ENCODE data around the gene DDRGK1.

DDRGK1 gene

DNA sequence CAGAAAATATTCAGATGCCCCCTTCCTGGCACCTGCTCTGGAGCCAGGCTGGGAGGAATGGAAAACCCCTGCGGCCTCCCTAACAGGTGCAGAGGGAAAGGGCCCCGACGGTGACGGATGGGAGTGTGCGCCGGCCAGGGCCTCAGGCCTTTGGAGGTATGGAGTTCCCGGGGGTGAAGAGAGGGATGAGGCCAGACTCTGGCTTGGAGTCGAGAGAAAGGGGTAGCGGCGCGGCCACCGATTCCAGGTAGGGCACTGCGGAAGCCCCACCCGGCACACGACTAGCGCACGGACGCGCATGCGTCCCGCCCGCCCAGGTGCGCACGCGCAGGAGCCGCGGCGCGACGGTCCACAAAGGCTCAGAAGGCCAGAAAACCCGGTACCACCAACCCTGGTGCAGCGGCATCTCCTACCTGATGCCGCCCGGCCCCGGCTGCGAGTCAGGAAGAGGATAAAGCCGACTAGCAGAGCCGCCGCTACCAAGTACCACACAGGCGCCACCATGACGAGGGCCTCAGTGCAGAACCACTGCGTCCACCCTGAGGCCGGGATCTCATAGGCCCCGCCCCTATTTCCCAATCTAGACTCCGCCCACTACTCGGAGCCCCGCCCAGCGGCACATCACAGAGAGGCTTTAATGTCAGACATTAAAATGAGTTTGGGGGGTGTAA lies at the start of gene DDRGK1:
DDRGK1 (minus strand) TSS at position 559 of the 671 bp plus-strand sequence; CDS start at position 504, 55 bp downstream.
- DNase-seq = peak; percentile 64 to 69

- DNase-seq = no peak
Observed at GRCh38 chr20:3251806-3252205, 47.3 kb upstream of the DDRGK1 start.

DNA sequence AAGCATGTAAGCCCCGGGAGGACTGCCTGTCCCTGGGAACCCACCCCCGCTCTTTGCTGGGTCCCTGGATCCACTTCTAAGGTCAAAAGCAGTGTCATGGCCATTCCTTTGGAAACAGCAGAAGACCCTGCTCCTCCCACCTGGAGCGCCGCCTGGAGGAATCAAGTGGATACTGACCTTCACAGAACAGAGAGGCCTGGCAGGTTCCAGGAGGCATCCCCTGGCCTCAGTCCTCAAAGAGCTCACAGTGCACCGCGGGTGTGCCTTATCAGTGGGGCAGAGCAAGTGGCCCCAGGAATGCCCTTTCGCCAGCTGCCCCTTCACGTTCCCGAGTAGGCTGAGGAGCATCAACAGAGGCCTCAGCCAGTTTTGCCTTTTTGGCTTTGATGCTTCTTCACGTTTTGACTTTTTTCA lies 45.6 kb upstream of the DDRGK1 start:
- DNase-seq = no peak

DNA sequence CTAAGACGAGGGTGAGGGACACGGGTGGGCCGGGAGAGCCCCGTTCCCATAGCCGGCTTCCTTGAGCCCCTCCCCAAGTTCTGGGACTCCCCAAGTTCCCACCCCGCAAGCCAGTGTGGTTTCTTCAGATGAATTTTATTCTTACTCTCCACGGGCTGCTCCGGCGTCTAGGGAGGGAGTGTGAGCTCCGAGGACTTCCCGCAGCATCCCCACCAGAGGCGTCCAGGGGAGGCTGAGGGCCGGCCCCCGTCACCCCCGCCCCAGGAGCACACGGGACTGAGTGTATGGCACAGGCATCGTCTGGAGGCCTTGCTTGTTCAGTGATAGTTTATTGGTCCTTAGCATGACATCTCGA lies 44.5 kb upstream of the DDRGK1 start:
- DNase-seq = no peak

GRCh38 chr20:3248167-3248992 lies 43.9 kb upstream of the DDRGK1 start:
- no peak for DNase-seq

GRCh38 chr20:3247638-3248037 lies 43.2 kb upstream of the DDRGK1 start:
- no peak for DNase-seq

GRCh38 chr20:3246682-3247081 lies 42.2 kb upstream of the DDRGK1 start:
- DNase-seq = no peak

DNA sequence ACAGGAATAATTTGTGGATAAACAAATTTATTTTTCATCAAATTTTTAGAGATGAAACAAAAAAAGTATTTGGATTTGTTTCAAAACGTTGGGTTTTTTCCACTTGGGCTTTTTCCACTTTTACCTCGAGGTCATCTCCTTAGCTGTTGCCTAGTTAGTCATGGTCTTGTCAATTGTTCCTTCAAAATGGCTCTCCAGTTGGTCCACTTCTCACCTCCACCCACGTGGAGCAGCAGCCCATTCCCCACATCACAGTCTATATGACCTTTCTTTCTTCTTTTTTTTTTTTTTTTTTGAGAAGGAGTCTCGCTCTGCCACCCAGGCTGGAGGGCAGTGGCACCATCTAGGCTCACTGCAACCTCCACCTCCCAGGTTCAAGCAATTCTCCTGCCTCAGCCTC lies 41.2 kb upstream of the DDRGK1 start:
- DNase-seq = no peak

GRCh38 chr20:3245156-3245555 lies 40.7 kb upstream of the DDRGK1 start:
- no peak for DNase-seq

- DNase-seq = no peak
Observed at GRCh38 chr20:3244613-3245012, 40.1 kb upstream of the DDRGK1 start.

GRCh38 chr20:3243718-3244358 lies 39.4 kb upstream of the DDRGK1 start:
- DNase-seq = no peak

GRCh38 chr20:3242172-3242692 lies 37.8 kb upstream of the DDRGK1 start:
- no peak for DNase-seq

DNA sequence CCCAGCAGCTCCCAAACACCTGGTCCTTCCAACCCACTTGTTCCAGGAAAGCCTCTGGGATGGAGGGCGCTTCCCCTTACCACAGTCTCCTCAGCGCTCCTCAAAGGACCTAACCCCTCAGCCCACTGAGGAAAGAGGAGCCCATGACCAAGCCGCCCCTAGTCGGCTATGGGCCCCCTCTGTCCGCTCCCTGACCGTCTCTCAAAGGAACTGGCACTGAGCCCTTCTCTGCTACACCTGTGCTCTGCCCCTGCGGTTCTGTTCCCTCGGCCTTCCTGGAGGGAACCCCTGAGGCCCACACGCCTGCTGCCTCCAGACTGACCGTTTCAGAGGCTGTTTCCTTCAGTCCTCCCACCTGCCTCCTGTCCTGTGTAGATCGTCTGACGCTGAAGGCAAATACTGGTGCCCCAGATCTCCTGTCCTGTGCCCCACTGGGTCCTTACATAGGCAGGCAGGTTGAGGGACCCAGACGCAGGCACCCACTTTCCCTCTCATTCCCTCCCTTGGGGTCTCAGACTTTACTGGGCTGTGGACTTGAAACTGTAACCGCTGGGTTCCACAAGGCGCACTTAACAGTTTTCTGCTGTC lies 36.4 kb upstream of the DDRGK1 start:
- no peak for DNase-seq

- no peak for DNase-seq
Observed at GRCh38 chr20:3239867-3240775, 35.6 kb upstream of the DDRGK1 start.

DNA sequence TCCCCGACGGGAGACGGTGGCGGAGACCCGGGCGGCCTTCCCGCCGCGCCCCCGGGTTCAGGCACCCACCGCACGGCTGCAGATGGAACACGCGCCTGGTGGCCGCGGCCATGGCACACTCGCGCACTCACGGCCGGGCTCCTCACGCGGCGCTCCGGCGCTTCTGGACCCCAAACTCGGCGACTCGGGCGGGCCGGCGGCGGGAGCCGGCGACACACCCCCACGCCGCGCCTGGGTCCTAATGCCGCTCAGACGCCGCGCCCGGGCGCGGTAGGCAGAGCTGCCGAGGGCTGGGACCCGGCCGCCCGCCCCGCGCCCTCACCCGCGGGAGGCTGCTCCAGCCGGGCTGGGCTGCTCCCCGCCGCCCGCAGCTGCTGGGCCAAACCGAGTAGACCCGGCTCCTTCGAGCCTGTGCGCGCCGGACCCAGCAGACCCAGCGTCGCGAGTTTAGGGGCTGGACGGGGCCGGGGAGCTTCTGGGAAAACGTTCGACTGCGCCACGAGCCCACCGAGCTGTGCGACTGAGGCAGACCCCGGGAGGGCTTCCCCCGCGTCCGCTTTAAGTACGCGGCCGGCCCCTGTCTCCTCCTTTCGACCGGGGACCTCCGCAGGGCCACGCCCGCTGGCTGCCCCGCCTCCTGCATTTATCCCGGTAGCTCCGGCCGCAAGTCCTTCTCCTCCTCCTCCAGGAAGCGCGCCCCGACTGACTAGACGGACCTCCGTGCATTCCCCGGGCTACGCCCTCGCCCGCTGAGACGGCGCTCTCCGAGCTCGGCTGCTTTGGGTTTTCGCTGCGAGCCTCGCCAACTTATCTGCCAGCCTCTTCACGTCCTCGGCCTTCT lies 34.8 kb upstream of the DDRGK1 start, which contains the start of gene SLC4A11:
SLC4A11 (minus strand) TSS at position 165 of the 841 bp plus-strand sequence; CDS start at position 112, 53 bp downstream.
- peak; percentile 27 to 32 for DNase-seq

- DNase-seq = peak; percentile 24 to 30
Observed at GRCh38 chr20:3238616-3239025, 34.1 kb upstream of the DDRGK1 start.

DNA sequence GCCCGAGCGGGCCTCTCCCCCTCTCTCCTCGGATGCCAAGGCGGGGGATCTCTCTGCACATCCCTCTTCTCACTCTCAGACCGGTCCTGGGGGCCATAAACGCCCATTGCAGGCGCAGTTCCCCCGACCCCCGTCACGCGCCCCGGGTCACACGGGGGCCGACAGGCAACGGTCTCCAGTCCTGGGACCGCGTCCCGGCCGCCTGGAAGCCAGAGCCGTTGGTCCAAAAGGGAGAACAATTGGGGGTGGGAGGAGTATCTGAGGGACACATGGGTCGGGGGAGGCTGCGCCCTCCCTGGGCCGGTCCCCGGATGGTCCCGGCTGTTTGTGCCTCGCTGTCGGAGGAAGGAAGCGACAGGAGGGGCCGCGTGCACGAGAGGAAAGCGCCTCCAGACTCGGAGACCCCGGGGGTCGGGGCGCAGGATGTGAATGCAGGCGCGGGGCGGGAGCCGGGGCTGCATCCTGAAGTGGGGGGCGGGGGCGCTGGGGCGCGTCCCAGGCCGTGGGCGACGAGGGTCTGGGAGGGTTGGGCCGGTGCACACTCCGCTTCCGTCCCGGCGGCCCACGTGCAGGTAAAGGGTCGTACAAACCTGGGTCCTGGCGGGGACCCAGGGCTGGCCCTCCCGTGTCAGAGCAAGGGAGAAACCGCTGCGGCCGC lies 33.6 kb upstream of the DDRGK1 start:
- DNase-seq = no peak

GRCh38 chr20:3237011-3237957 lies 32.8 kb upstream of the DDRGK1 start:
- DNase-seq = no peak

DNA sequence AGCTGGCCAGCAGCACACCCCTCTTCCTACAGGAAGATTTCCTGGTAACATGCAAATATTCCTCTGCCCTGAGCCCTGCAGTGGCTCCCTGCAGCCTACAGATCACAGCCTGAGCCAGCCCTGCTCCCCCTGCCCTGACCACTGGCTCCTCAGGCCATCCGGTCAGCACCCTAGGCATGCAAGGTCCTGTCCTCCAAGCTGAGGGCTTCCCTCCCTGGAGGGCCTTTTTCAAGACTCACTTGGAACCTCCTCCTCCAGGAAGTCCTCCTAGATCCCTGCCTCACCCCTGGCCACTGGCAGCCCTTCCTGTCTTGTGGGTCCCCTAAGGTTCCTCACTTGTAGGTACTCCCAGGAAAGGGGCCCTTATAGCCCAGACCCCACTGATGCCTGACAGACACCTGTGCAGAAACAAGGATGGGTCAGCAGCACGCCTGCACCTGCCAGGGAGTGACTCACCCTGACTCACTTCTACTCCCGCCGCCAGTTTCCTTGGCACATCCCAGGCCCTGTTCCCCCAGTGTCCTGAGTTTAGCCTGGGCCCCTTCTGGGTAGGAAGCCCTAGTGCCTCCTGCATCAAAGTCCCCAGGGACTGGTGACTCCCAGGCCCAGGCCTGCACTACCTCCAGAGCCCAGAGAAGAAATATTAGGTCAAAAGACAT lies 31.3 kb upstream of the DDRGK1 start:
- no peak for DNase-seq

Data from AML-193 (cell line).